Fibroblast of the aortic adventitia (primary cell): ENCODE data around the gene TEX26. TPM values are rescaled to one million over a fixed set of nuclear protein-coding genes. Genes with fewer than 3 reads are reported as not detected.

Source experiments
- DNase-seq: peaks from one replicate; pipeline ENCODE4 v3.0.0-alpha.2; 2010; ENCODE audit warnings: low read depth
- H3K4me3 ChIP-seq: 2 replicates; pipeline ENCODE4 v1.5.1; 2011; ENCODE audit warnings: low read depth, mild to moderate bottlenecking, control low read depth, low read length, moderate library complexity
- CTCF ChIP-seq: IDR thresholded peaks from 2 replicates; pipeline ENCODE4 v1.5.1; 2011; ENCODE audit warnings: mild to moderate bottlenecking, low read length, control low read depth, inconsistent platforms; ENCODE audit not compliant: insufficient read depth
- total RNA-seq: library from RNA; depleted of rRNA; stranded (reverse); fragments of >200 nt; gene quantifications from 2 replicates; pipeline ENCODE4 v1.2.3, GENCODE V29; 2012; ENCODE audit warnings: low replicate concordance

Gene TEX26
- total RNA-seq, 1 donor = not detected

- peak; percentile 22 for DNase-seq
- TF ChIP-seq CTCF = no peak
- peak overlapping the region; percentile 90 for H3K4me3 ChIP-seq
Measured at GRCh38 chr13:30906411-30907051, 25.9 kb upstream of the TEX26 start.

- H3K4me3 ChIP-seq = peak overlapping the region; percentile 90
- DNase-seq = peak; percentile 69
- no peak for TF ChIP-seq CTCF
Measured at GRCh38 chr13:30907121-30907861, 25.2 kb upstream of the TEX26 start.

- H3K4me3 ChIP-seq = peak overlapping the region; percentile 90
- peak; percentile 96 for DNase-seq
- peak; percentile 2 for TF ChIP-seq CTCF
Measured at GRCh38 chr13:30908416-30908980, 24.0 kb upstream of the TEX26 start.

GRCh38 chr13:30910676-30911075 is 21.8 kb upstream of the TEX26 start:
- TF ChIP-seq CTCF = no peak
- no peak for DNase-seq
- H3K4me3 ChIP-seq = no peak overlapping the region

GRCh38 chr13:30915691-30916541 is 16.5 kb upstream of the TEX26 start:
- no peak for TF ChIP-seq CTCF
- no peak overlapping the region for H3K4me3 ChIP-seq
- DNase-seq = no peak

- H3K4me3 ChIP-seq = no peak overlapping the region
- no peak for DNase-seq
- no peak for TF ChIP-seq CTCF
Measured at GRCh38 chr13:30916991-30917390, 15.5 kb upstream of the TEX26 start.
